H9 (cell line): ENCODE data around the gene HECTD1. TPM values are rescaled to one million over a fixed set of nuclear protein-coding genes. Genes with fewer than 3 reads are reported as not detected.

Source experiments
- DNase-seq: peaks from one replicate; pipeline ENCODE4 v3.0.0-alpha.2; 2017
- H2AFZ ChIP-seq: one replicate; pipeline ENCODE4 v1.6.1; 2013; ENCODE audit warnings: mild to moderate bottlenecking, low read length, control low read depth, moderate library complexity
- H2AK5ac ChIP-seq: 2 replicates; pipeline ENCODE4 v1.6.1; 2013; ENCODE audit warnings: low read length, control low read depth, mixed read lengths; ENCODE audit not compliant: insufficient read length
- H2BK120ac ChIP-seq: one replicate; pipeline ENCODE4 v1.6.1; 2013; ENCODE audit warnings: low read depth, mild to moderate bottlenecking, low read length, control low read depth, inconsistent platforms; ENCODE audit not compliant: poor library complexity, severe bottlenecking
- H2BK12ac ChIP-seq: 2 replicates; pipeline ENCODE4 v1.6.1; 2013; ENCODE audit warnings: low read length, control low read depth, mixed read lengths, low read depth; ENCODE audit not compliant: insufficient read length
- H2BK15ac ChIP-seq: 2 replicates; pipeline ENCODE4 v1.6.1; 2013; ENCODE audit warnings: low read depth, low read length, control low read depth
- H2BK20ac ChIP-seq: one replicate; pipeline ENCODE4 v1.6.1; 2013; ENCODE audit warnings: low read depth, mild to moderate bottlenecking, low read length, control low read depth, inconsistent platforms; ENCODE audit not compliant: poor library complexity, severe bottlenecking
- H2BK5ac ChIP-seq: 2 replicates; pipeline ENCODE4 v1.6.1; 2013; ENCODE audit warnings: low read length, control low read depth, mixed read lengths; ENCODE audit not compliant: insufficient read length
- H3K14ac ChIP-seq: 2 replicates; pipeline ENCODE4 v1.6.1; 2013; ENCODE audit warnings: low read length, control low read depth; ENCODE audit not compliant: insufficient read depth
- H3K18ac ChIP-seq: 2 replicates; pipeline ENCODE4 v1.6.1; 2013; ENCODE audit warnings: low read depth, mild to moderate bottlenecking, mixed read lengths, low read length, control low read depth; ENCODE audit not compliant: insufficient read length
- H3K23ac ChIP-seq: 2 replicates; pipeline ENCODE4 v1.6.1; 2013; ENCODE audit warnings: low read length, control low read depth, mixed read lengths, low read depth; ENCODE audit not compliant: insufficient read length
- H3K23me2 ChIP-seq: 2 replicates; pipeline ENCODE4 v1.6.1; 2013; ENCODE audit warnings: low read depth, mild to moderate bottlenecking, mixed read lengths, low read length, control low read depth; ENCODE audit not compliant: insufficient read length, poor library complexity, severe bottlenecking
- H3K27ac ChIP-seq: 2 replicates; pipeline ENCODE4 v1.5.1; 2013; ENCODE audit warnings: low read length, control low read depth, mixed read lengths, low read depth; ENCODE audit not compliant: insufficient read length
- H3K27me3 ChIP-seq: 2 replicates; pipeline ENCODE4 v1.6.1; 2013; ENCODE audit warnings: low read length, control low read depth, inconsistent platforms; ENCODE audit not compliant: insufficient read depth
- H3K4ac ChIP-seq: 2 replicates; pipeline ENCODE4 v1.6.1; 2013; ENCODE audit warnings: low read depth, mild to moderate bottlenecking, control low read depth, inconsistent platforms, low read length, moderate library complexity
- H3K4me1 ChIP-seq: 2 replicates; pipeline ENCODE4 v1.6.1; 2013; ENCODE audit warnings: low read length, control low read depth, inconsistent platforms; ENCODE audit not compliant: insufficient read depth
- H3K4me2 ChIP-seq: 2 replicates; pipeline ENCODE4 v1.6.1; 2013; ENCODE audit warnings: low read length, control low read depth, mixed read lengths; ENCODE audit not compliant: insufficient read length, insufficient read depth
- H3K56ac ChIP-seq: 2 replicates; pipeline ENCODE4 v1.6.1; 2013; ENCODE audit warnings: low read depth, mild to moderate bottlenecking, mixed read lengths, low read length, control low read depth; ENCODE audit not compliant: insufficient read length
- H3K79me1 ChIP-seq: 2 replicates; pipeline ENCODE4 v1.6.1; 2013; ENCODE audit warnings: low read depth, mild to moderate bottlenecking, moderate library complexity, low read length, control low read depth, inconsistent platforms; ENCODE audit not compliant: insufficient read depth, poor library complexity, severe bottlenecking
- H3K79me2 ChIP-seq: 2 replicates; pipeline ENCODE4 v1.6.1; 2013; ENCODE audit warnings: low read length, control low read depth, inconsistent platforms; ENCODE audit not compliant: insufficient read depth
- H3K9ac ChIP-seq: 2 replicates; pipeline ENCODE4 v1.6.1; 2013; ENCODE audit warnings: low read length, control low read depth, mixed read lengths; ENCODE audit not compliant: insufficient read length; ENCODE audit errors: extremely low read depth
- H3K9me3 ChIP-seq: one replicate; pipeline ENCODE4 v1.6.1; 2013; ENCODE audit warnings: low read depth, low read length, inconsistent platforms; ENCODE audit not compliant: control insufficient read depth
- H3T11ph ChIP-seq: one replicate; pipeline ENCODE4 v1.6.1; 2013; ENCODE audit warnings: mild to moderate bottlenecking, low read length, control low read depth, inconsistent platforms
- H4K20me1 ChIP-seq: one replicate; pipeline ENCODE4 v1.6.1; 2013; ENCODE audit not compliant: control insufficient read depth, insufficient read length, insufficient read depth
- H4K5ac ChIP-seq: 2 replicates; pipeline ENCODE4 v1.6.1; 2013; ENCODE audit warnings: low read depth, mild to moderate bottlenecking, mixed read lengths, low read length, control low read depth; ENCODE audit not compliant: insufficient read length
- H4K8ac ChIP-seq: replicated peaks from 2 replicates; pipeline ENCODE4 v1.6.1; 2013; ENCODE audit warnings: low read length, control low read depth, mixed read lengths, low read depth; ENCODE audit not compliant: insufficient read length
- H4K91ac ChIP-seq: 2 replicates; pipeline ENCODE4 v1.6.1; 2013; ENCODE audit warnings: low read depth, mild to moderate bottlenecking, moderate library complexity, mixed read lengths, low read length, control low read depth; ENCODE audit not compliant: insufficient read length
- H3K27ac Mint-ChIP-seq, 3 experiments: 2 replicates in 2 of 3; 3 replicates in 1 of 3; pipeline ENCODE4 v1.8.0; 2020 to 2021; ENCODE audit warnings: mixed read lengths in 3 of 3, mild to moderate bottlenecking in 1 of 3, moderate library complexity in 1 of 3
- H3K27me3 Mint-ChIP-seq: 2 replicates; pipeline ENCODE4 v1.8.0; 2021; ENCODE audit warnings: low read depth, mild to moderate bottlenecking, moderate library complexity, mixed read lengths
- H3K36me3 Mint-ChIP-seq, 3 experiments: 2 replicates in 2 of 3; 3 replicates in 1 of 3; pipeline ENCODE4 v1.8.0; 2020 to 2021; ENCODE audit warnings: low read depth in 3 of 3, mixed read lengths in 3 of 3; ENCODE audit not compliant: insufficient read depth in 1 of 3
- H3K4me1 Mint-ChIP-seq, 2 experiments: 2 replicates each; pipeline ENCODE4 v1.8.0; 2020; ENCODE audit warnings: mixed read lengths in 2 of 2
- H3K4me3 Mint-ChIP-seq, 2 experiments: 2 replicates in 1 of 2; 3 replicates in 1 of 2; pipeline ENCODE4 v1.8.0; 2020 to 2021; ENCODE audit warnings: mild to moderate bottlenecking in 2 of 2, mixed read lengths in 2 of 2, moderate library complexity in 1 of 2
- H3K9me3 Mint-ChIP-seq, 2 experiments: 2 replicates in 1 of 2; 3 replicates in 1 of 2; pipeline ENCODE4 v1.8.0; 2020; ENCODE audit warnings: mild to moderate bottlenecking in 2 of 2, mixed read lengths in 2 of 2, moderate library complexity in 1 of 2
- WGBS: extraction: QIAGEN DNeasy Blood & Tissue Kit; methylation state at CpG from one replicate; pipeline ENCODE4 v1.1.7; 2013; ENCODE audit warnings: missing lambda C conversion rate, low lambda C conversion rate, mixed read lengths; ENCODE audit not compliant: insufficient read length; ENCODE audit errors: extremely low coverage; 5-methylcytosine and 5-hydroxymethylcytosine counted together
- total RNA-seq: library from RNA; stranded (reverse); gene quantifications from 2 replicates; pipeline ENCODE4 v1.2.1, GENCODE V29; 2021
- TF ChIP-seq, protein P1 (sequence below): fragments of 200-600 bp; sonication (generic); conservative IDR thresholded peaks from 3 replicates; pipeline ENCODE4 v1.8.0; 2021; ENCODE audit warnings: antibody characterized with exemption, mild to moderate bottlenecking

The HECTD1 gene
- total RNA-seq, 1 experiment from 2014 or later, result 135 TPM

DNA sequence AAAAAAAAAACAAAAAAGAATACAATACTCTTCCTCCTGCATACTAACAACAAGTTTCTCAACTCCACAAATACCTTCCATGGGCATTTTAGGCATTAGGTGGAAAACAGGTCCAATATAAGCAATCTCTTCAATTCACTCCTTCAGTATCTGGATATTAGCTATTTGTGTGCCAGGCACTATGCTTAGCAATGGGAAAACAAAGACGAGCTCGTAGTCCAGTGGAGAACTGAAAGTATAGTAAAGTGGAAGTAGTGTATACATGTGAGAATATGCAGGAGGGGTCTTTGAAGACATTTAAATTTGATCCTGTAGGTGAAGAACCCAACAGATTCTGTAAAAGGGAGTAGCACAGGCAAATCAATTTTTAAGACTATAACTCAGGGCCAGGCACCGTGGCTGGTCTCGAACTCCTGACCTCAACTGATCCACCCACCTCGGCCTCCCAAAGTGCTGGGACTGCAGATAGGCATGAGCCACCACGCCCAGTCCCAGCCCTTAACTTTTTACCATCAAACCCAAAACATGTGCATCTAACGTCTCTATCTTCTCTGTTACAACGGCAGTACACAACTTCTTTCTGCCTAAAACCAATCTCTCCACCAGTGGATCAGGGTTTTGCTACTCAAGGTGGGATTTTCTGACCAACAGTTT, 10.6 kb downstream of the HECTD1 start:
- no peaks in the 10 kb centered on the region for H4K20me1 ChIP-seq
- no peak overlapping the region for H3K14ac ChIP-seq
- Mint-ChIP-seq H3K4me3 (no peak overlapping the region), H3K9me3 (no peaks in the 10 kb centered on the region), H3K36me3 (peaks cover 0 to 42% (median 19%) of the 10 kb centered on the region in 3 experiments; a peak in 5 of 7 replicates), H3K27me3 (no peaks in the 10 kb centered on the region), H3K4me1 (peaks cover 22 to 27% of the 10 kb centered on the region in 2 experiments), H3K27ac (no peak overlapping the region)
- H3K27me3 ChIP-seq, result no peaks in the 10 kb centered on the region
- H3K9me3 ChIP-seq, result no peaks in the 10 kb centered on the region
- H4K91ac ChIP-seq, result no peak overlapping the region
- H2BK5ac ChIP-seq, result no peak overlapping the region
- no peak overlapping the region for H3K56ac ChIP-seq
- H2AK5ac ChIP-seq, result no peak overlapping the region
- H3K79me1 ChIP-seq, result peaks cover 4% of the 10 kb centered on the region
- DNase-seq, result no peak
- peaks cover 2% of the 10 kb centered on the region; the same call in 1 of the 2 replicates for H3K79me2 ChIP-seq
- H2AFZ ChIP-seq, result no peak overlapping the region
- H2BK15ac ChIP-seq, result no peak overlapping the region
- H3K4me1 ChIP-seq, result no peaks in the 10 kb centered on the region; the same call in 1 of the 2 replicates
- H2BK12ac ChIP-seq, result no peak overlapping the region
- H3K4ac ChIP-seq, result no peak overlapping the region
- no CpG with 5 or more reads among the region's 8 CpGs for WGBS
- no peak overlapping the region for H4K8ac ChIP-seq
- no peak overlapping the region for H4K5ac ChIP-seq
- no peak overlapping the region for H3K4me2 ChIP-seq
- H3K27ac ChIP-seq, result no peak overlapping the region
- no peak overlapping the region for H2BK120ac ChIP-seq
- no peak overlapping the region for H3T11ph ChIP-seq
- no peaks in the 10 kb centered on the region for H3K23me2 ChIP-seq
- no peak overlapping the region for H3K23ac ChIP-seq
- no peak overlapping the region for H3K18ac ChIP-seq
- no peak overlapping the region for H2BK20ac ChIP-seq
- TF ChIP-seq, protein P1, sequence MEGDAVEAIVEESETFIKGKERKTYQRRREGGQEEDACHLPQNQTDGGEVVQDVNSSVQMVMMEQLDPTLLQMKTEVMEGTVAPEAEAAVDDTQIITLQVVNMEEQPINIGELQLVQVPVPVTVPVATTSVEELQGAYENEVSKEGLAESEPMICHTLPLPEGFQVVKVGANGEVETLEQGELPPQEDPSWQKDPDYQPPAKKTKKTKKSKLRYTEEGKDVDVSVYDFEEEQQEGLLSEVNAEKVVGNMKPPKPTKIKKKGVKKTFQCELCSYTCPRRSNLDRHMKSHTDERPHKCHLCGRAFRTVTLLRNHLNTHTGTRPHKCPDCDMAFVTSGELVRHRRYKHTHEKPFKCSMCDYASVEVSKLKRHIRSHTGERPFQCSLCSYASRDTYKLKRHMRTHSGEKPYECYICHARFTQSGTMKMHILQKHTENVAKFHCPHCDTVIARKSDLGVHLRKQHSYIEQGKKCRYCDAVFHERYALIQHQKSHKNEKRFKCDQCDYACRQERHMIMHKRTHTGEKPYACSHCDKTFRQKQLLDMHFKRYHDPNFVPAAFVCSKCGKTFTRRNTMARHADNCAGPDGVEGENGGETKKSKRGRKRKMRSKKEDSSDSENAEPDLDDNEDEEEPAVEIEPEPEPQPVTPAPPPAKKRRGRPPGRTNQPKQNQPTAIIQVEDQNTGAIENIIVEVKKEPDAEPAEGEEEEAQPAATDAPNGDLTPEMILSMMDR, result no peak
- H3K9ac ChIP-seq, result no peak overlapping the region
